Activated CD8-positive, alpha-beta memory T cell treated with anti-CD3 and anti-CD28 coated beads for 36 hours (primary cell): ENCODE measurements around the gene MOV10L1. TPM values are rescaled to one million over a fixed set of nuclear protein-coding genes. Genes with fewer than 3 reads are reported as not detected.

Experiments
- CTCF ChIA-PET: fragments of 350-600 bp; sonication (Branson Sonifier 250); formaldehyde crosslinking; loops from one replicate; lab custom pipeline; 2021; ENCODE audit warnings: antibody characterized with exemption; lab: Charles Lee
- POLR2A ChIA-PET: fragments of 350-600 bp; sonication (Branson Sonifier 250); formaldehyde crosslinking; loops from one replicate; lab custom pipeline; 2021; ENCODE audit warnings: antibody characterized with exemption; lab: Charles Lee
- total RNA-seq, 2 experiments: library from RNA; stranded (reverse); gene quantifications; one replicate each; pipeline ENCODE4 v1.2.3, GENCODE V29; 2021

Gene MOV10L1
- total RNA-seq, 2 experiments from 2014 or later, result not detected

DNA sequence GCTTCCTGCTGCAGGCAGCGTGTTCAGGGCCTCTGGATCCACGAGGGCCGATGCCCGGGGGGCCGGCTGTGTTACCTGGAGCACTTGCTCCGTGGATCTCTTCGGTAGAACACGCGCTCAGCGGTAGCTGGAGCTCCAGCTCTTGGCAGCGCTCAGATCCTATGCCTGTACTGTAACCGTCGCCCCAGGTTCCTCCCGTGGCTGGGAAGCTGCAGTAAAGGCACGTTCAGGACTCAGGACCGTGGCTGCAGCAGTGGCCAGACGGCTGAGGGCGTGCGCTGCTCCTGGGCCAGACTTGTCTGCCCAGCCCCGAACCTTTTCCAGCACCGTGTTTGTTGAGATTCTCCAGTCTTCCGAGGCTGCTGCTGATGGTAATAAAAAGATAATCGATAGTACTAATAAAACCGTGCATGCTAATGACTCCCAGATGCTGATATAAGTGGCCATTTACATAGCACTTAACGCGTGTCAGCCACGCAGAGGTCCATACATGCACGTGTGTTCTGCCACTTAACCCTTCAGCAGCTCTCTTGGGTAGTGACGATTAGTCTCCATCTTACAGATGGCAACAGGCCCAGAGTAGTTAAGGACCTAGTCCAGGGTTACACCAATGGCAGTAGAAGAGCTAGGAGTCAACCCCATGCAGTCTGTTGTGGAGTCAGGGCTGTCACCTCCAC, 1.4 kb downstream of the MOV10L1 start:
- ChIA-PET CTCF (no interaction called here), POLR2A (no interaction called here)

DNA sequence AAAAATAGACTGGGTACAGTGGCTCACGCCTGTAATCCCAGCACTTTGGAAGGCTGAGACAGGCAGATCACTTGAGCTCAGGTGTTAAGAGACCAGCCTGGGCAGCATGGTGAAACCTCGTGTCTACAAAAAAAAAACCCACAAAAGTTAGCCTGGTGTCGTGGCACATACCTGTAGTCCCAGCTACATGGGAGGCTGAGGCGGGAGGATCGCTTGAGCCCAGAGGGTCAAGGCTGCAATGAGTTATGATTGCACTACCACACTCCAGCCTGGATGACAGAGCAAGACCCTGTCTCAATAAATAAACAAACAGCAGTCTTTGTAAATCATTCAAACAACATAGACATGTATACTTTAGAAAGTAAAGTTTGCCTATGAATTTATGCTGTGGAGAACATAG, 2.5 kb downstream of the MOV10L1 start:
- POLR2A ChIA-PET, result no interaction called here
- CTCF ChIA-PET, result no interaction called here

DNA sequence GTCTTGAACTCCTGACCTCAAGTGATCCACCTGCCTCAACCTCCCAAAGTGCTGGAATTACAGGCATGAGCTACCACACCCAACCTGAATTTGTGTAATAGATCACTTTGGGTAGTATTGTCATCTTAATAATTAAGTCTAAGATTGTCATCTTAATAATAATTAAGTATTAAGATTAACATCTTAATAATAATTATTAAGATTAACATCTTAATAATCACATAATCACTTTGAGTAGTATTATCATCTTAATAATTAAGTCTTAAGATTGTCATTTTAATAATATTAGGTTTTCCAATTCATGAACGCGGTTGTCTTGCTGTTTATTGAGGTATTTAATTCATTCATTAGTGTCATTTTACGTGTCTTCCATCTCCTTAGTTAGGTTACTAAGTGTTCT, 8.2 kb downstream of the MOV10L1 start:
- POLR2A ChIA-PET, result no interaction called here
- CTCF ChIA-PET, result no interaction called here

DNA sequence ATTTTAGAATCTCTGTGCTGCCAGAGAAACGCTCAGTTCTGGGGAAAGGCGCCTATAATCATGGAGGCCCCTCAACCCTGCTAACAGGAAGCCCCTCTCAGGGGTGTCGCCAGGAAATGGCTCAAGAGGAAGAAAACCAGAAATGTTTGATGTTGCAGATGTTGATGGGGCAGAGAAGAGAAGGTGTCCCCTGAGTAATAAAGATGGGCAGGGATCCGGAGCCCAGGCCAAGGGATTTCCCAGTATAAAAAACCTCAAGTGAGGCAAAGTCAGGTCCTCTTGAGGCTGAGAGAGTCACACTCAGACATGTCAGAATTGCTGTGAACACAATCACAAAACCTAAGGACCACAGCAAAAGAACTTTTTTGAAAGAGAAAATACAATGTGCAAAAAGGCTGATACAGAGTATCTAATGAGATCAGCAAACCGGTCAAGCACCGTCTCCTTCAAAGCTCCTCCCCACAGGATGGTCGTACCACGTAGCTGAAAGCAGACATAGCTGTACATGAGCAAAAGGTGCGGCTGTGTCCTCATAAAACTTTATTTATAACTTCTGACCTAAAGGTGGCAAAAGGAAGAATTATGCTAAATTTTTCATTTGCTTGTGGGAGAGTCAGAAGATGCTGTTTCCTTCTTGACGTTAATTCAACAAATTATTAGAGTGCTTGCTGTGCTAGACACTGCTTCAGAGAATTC, 12.2 kb downstream of the MOV10L1 start:
- ChIA-PET POLR2A (no interaction called here), CTCF (no interaction called here)

DNA sequence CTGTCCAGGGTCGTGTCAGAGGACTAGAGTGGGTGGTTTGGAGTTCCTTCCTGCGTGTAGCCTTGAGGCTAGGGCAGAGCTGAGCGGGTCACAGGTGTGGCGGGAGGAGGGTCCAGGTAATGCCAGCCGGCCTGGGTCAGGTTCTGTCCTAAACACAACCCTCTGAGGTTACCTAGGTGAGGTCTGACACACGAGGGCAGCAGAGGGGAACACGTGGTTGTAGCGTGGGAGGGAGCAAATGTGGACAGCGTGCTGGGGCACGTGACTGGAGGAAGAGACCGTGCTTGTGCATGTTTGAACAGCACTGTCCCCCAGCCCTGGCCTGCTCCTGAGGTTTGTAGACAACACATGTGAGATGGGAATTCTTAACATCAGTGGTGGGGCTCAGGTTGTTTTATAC, 13.1 kb downstream of the MOV10L1 start:
- ChIA-PET POLR2A (no interaction called here), CTCF (no interaction called here)

DNA sequence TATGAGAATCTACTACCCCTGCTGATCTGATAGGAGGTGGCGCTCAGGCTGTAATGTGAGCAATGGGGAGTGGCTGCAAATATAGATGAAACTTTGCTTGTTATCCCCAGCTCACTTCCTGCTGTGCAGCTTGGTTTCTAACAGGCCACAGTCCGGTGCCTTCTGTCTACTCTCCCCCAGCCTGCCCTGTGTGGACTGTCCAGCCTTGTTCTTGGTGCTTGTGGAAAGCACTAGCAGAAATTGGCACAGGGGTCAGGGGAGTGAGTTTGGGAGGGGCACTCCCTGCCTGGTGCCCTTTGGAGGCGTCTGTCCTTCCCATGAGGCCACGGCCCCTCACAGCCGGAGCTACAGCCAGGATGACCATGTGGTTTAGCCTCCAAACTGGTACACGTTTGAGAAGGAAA, 14.3 kb downstream of the MOV10L1 start:
- ChIA-PET POLR2A (interaction anchor here (0.6 kb wide), 1 partner anchor 50 kb away, joined by 3 read pairs; no protein-coding TSS in a partner anchor), CTCF (interaction anchor here (1.0 kb wide), 1 partner anchor 19 kb away, joined by 4 read pairs; no protein-coding TSS in a partner anchor)

DNA sequence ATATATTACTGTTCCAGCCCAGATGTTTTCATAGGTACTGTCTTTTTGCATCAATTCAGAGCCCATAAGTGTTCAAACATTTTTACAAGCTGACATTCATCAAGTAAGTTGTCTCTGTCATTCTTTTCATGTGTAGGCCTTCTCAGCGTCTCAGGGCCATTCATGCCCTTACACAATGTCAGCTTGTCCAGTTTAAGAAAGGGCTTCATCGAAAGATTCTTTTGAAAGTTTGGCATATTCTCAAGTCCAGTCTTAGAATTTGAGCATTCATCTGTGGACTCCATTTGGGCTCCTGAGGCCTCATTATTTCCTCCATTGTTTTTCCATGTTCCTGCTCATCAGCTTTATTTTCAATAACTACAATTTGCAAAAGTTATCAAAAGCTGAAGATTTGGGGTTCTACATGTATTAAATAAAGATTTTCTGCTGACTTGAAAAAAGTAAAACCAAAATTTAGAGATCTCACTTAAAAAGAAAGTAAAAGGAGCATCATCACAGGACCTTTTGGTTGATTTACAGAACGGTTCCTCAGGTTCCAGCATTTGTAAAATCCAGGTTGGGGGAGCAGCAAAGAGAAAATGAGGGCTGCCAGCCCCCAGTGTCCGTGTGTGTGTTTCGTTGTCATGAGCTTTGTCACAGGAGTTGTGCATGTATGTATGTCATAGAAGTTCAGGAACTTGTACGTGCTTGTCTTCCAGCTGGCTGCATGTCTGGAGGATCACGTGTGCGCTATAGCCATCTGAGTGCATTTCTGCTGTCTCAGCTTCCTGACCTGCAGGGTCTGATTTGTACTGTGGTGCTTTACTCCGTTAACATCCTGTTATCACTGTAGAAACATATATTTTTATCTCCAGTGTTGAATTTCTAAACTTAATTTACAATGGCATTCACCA, 15.6 kb downstream of the MOV10L1 start:
- CTCF ChIA-PET, result interaction anchor here (0.9 to 1.2 kb wide), 4 partner anchors 11 to 175 kb away, joined by 3 to 6 read pairs (median 4); no protein-coding TSS in a partner anchor

DNA sequence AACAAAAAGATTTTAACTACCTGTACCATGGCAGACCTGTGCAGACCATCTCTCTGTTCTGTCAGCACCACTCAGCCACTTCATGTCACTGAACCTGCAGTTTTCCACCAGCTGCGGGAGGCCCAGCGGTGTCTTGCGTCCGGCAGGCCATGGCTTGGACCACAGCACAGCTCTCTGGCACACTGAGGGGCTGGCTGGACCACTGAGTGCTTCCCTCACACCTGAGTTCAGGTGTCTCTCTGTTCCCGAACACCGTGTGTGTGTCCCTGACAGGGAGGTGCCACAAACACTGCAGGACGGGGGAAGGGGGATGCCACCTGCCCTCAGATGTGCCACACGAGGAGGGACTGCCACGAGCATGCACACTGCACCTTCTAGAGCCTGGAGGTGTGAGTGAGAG, 17.7 kb downstream of the MOV10L1 start:
- CTCF ChIA-PET, result no interaction called here
- POLR2A ChIA-PET, result interaction anchor here (0.7 kb wide), 1 partner anchor 150 kb away, joined by 3 read pairs; no protein-coding TSS in a partner anchor

More for the DNA sequence above, 15.6 kb downstream of the MOV10L1 start:
- POLR2A ChIA-PET, result no interaction called here

DNA sequence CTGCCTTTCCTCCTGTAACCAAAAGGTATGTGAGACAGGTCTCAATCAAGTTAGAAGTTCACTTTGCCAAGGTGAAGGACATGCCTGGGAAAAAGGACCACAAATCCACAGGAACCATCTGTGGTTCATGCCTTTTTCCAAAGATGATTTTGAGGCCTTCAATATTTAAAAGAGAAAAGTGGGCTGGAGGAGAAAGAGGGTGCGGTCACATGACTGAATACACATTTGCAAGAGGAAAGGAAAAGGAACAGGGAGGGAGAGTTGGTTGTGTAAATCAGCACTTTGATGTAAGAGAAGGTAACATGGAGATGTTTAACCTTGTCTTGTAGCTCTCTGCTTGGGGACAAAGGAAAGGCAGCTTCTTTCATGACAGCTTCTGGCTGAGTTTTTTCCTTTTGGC, 21.2 kb downstream of the MOV10L1 start:
- ChIA-PET CTCF (interaction anchor here (1.0 kb wide), 1 partner anchor 93 kb away, joined by 3 read pairs; no protein-coding TSS in a partner anchor), POLR2A (interaction anchor here (0.7 kb wide), 2 partner anchors 8 to 85 kb away, joined by 6 read pairs; no protein-coding TSS in a partner anchor)

DNA sequence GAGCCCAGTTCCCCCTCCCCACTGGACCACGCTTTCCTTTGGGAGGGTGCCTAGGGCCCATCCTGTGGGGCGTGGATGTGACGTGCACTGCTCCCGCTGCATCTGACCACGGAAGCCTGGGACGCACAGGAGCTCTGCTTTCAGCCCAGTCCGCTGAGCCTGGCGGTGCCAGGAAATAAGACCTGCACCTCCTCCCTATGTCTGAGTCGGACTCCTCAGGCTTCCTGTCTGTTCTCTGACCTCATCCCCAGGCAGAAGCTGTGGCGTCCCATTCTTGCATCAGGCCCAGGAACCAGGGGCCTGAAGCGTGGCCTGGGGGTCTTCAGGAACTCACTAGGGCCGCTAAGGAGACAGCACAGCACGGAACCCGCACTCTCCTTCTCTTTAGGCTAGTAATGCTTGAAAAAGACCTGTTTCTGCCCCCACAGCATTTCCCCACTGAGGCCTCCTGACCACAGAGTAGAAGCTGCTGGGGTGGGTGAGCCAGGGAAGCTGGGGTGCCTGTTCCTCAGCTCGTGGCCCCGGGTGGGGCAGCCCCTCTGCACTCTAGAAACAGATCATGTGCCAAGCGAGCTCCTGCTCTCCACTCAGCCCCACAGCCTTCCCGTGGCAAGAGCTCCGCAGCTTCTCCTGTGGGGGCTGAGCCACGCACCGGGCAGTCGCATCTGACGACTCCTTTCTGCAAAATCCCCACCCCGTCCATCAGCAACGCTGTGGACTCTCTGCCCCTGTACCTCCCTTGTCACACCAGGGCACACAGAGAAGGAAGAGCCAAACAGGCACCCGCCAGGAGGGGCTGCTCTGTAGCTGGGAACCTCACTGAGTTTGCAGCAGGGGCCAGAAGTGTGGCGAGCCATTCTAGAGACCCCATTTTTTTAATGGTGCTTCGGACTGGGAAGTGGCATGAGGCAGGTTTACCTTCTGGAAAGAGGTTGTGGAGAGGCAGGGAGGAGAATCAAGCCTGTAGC, 22.6 kb downstream of the MOV10L1 start:
- POLR2A ChIA-PET, result interaction anchor here (1.1 kb wide), 1 partner anchor 78 kb away, joined by 4 read pairs; no protein-coding TSS in a partner anchor
- CTCF ChIA-PET, result no interaction called here

DNA sequence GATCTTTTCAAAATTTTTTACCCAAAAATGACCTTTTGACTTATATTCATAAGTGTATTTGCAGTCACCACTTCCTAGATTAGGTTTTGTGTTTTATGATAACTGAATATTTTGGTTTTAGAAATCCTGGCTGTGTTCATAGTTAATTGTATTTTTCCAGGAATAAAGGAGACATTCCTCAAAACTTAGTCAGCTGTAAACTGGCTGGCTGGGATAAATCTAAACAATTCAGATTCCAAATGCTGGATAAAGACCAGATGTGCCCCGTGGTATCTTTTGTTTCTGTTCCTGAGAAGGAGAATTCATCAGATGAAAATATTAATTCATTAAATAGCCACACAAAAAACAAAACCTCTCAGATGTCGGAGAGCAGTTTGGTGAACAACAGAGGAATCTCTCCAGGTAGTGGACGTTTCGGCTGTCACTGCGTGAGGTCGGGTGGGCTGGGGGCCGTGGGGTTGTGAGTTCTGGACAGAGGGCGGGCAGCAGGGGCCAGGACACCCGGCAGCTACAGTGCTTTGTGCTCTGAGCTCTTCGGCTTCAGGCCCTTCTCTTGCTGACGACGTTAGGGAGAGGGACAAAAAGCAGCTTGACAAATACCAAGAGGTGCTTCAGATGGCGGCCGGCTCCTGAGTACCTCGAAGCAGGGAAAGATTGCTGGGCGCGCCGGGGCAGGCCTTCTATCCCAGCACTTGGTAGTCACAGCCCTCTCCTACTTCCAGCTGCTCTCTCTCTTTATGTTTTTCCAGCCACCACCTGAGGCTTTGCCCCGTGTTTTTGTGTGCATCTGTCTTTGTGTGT, 24.6 kb downstream of the MOV10L1 start:
- ChIA-PET POLR2A (interaction anchor here (0.6 kb wide), 1 partner anchor 178 kb away, joined by 5 read pairs; no protein-coding TSS in a partner anchor), CTCF (interaction anchor here (0.6 kb wide), 1 partner anchor 277 kb away, joined by 3 read pairs; no protein-coding TSS in a partner anchor)

DNA sequence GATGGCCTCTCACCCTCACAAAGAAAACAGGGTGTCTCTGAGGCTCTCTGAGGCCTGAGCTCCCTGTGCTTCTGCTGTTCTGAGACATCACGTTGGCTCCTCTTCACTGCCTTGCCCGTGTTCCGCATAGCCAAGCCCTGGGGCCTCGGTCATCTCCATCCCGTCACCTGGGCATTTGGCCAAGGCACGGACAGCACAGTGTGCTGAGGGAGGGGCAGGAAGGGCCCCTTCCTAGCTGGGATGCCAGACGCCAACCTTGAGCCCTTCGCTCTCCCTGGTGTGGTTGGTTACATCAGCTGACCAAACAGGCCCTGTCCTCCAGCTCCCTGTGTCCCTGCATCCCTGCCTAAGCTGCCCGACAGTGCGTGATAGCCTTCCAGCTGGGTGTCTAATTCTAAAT, 25.9 kb downstream of the MOV10L1 start:
- POLR2A ChIA-PET, result no interaction called here
- CTCF ChIA-PET, result interaction anchor here (0.9 kb wide), 1 partner anchor 11 kb away, joined by 3 read pairs; no protein-coding TSS in a partner anchor

DNA sequence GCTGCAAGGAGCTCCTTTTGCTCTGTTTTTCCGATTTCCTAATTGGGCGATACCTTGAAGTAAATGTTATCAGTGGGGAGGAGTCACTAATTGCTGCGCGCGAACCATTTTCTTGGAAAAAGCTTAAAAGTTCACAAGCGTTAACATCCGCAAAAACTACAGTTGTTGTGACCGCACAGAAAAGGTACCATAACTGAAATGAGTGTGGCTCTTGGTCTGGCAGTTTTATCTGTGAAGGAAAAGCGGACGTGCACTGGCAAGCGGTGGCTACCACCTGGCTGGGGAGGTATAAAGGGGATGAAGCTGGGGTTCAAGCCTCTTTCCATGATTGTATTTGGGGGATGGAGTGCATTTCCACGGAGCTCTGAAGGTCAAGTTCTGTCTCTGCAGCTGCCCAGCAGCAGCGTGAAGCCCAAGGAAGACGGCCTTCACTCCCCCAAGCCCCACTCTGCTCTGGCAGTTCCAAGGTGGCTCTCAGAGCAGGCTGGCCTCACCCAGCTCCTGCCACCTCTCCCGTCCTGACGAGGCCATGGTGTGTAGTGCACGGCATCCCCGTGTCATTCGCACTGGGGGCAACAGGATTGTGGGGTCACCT, 27.5 kb downstream of the MOV10L1 start:
- CTCF ChIA-PET, result no interaction called here
- POLR2A ChIA-PET, result interaction anchor here (0.6 kb wide), 1 partner anchor 47 kb away, joined by 4 read pairs; no protein-coding TSS in a partner anchor

DNA sequence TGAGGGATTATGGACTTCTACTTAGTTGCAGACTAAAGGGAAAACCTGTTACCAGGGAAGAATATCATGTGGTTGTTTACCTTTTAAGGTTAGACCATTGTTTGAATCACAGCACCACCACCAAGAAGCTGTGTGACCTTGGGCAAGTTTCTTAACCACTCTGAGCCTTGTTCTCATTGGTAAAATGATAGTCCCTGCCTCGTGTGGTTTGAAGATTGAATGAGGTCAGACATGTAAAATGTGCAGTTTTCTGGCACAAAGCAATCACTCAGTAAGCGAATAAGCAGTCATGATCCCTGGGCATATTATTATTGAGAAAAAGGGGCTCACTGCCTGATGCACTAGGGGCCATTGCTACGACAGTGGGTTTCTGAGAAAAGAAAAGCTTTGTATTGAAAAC, 28.3 kb downstream of the MOV10L1 start:
- CTCF ChIA-PET, result no interaction called here
- POLR2A ChIA-PET, result no interaction called here

DNA sequence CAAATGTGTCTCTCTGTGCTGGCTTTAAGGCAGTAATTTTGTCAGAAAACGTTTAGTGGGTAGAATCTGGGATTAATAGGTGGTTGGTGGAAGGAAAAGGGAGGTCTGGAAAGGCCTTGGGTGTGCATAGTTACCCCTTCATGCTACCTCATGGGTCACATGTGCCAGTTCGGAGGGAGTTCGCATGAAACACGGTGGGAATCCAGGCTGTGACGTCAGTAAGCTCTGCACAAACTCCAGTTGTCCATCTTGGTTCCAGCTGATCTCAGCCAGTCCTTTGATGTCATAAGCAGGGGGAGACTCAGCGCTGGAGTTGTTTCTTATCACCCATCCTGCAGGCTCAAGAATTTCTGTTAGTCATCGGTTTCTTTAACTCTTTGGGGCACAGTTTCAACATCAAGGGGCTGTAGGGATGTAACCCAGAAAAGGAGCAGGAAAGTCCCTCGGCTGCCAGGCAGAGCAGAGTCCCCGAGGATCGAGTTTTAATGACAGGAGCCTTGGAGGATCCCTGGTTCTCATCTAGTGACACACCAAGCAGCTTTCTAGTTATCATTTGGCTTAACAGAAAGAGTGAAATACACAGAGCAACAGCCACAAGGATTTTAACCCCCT, 28.9 kb downstream of the MOV10L1 start:
- CTCF ChIA-PET, result no interaction called here
- POLR2A ChIA-PET, result no interaction called here

DNA sequence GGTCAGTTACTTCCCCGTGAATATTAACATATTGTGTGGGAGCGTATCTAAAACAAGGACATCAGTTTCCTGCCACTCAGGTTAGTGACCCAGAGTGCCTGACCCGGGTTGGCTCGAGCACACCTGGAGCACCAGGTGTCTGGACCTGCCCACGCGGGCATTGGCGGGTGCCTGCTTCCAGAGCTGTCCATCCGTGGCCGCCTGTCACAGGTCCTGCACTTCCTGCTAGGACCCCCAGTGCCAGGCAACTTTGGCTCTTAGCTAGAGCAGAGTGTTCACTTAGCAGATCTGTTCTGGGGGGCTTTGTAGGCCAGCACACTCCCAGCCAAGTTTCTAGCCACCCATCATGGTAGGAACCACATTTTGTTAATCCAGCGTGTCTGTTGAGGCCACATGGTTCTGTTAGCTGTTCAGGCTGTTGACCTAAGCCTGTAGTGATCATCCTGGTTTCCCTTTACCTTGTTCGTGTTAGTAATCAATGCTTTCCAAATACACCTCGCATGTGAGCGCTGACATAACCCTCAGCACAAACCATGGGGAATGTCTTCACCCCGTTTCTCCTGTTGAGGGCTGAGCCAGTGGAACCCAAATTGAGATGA, 29.5 kb downstream of the MOV10L1 start:
- ChIA-PET POLR2A (no interaction called here), CTCF (no interaction called here)
